NCI-H748 (cell line): ENCODE measurements around the gene SIRPD.

Experiments
- DNase-seq: peaks from one replicate; lab custom pipeline; 2025; ENCODE audit not compliant: unreplicated experiment; lab: John Stamatoyannopoulos, UW

Gene SIRPD

DNA sequence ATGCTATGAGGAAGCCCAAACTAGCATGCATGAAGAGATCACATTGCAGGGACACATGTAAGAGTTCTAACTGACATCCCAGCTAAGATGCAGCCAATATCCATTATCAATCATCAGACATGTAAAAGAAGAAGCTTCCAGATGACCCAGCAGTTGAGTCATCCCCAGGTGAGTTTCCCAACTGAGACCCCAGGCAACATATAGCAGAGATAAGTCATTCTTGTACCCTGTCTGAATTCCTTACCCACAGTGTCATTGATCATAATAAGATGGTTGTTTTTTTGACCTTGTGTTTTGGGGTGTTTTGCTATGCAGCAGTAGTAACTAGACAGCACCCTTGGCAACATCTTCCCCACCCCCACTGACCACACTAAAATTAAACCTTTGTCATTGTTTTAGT is 18.9 kb downstream of the SIRPD start:
- DNase-seq: no peak

DNA sequence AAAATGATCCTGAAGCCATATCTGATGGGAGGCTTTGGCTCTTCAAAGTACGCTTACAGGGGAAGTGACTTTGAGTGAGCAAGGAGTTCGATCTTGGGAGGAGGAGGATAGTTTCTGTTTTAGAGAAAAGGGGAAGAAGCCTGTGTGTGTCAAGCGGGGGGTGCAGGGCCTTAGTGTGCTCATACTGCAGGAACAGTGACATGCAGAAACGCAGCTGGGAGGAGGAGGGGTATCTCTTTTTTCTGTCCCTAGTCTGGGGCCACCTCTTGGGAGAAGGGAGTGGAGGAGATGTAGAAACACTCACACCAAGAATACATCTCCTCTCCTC is 19.8 kb downstream of the SIRPD start:
- DNase-seq: no peak

GRCh38 chr20:1536893-1537730 is 20.4 kb downstream of the SIRPD start:
- DNase-seq: no peak

- no peak for DNase-seq
Measured at GRCh38 chr20:1535420-1536175, 21.9 kb downstream of the SIRPD start.

DNA sequence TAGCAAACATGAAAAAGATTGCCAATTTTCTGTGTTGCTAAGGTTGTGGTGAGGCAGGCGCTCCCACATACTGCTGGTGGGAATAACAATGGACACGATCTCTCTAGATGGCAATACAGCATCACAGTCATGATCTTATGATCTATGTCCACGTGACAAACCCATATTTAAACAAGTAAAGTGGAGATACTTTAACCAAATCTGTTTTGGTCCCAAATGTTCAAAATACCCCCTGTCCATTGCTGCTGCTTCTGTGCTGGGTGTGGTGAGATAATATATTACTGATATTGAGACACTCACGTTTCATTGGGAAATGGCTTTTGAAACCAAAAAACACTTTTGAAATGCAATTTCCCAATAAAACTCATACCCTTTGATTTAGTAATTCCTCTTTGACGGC is 23.0 kb downstream of the SIRPD start:
- no peak for DNase-seq

DNA sequence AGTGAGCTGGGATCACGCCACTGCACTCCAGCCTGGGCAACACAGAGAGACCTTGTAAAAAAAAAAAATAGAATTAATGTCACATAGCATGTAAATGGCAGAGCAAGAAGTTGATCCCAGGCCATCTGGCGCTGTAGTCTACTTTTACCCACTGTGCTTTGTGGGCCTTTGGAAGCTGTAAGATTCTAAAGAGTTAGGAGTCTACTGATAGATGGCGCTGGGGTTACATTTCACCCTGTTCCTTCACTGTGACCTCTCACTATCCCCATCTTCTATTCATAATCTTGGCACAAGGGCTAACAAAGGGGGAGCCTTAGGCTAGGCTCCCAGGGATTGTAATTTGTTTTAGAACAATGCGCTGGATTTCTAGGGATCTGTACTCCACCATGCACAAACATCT is 24.4 kb downstream of the SIRPD start:
- no peak for DNase-seq

DNA sequence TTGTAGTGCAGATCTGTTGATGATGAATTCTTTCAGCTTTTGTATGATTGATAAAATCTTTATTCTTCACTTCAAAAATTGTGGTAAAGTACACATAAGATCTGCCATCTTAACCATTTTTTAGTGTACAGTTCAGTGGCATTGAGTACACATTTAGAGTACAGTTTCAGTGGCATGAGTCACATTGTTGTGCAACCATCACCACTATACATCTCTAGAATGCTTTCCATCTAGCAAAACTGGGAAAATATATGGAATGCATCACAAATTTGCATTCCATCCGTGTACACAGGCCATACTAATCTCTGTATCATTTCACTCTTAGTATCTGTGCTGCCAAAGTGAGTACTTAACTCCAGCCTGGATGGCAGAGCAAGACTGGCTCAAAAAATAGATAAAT is 28.7 kb downstream of the SIRPD start:
- no peak for DNase-seq

- DNase-seq: no peak
Measured at GRCh38 chr20:1527923-1528322, 29.6 kb downstream of the SIRPD start.

DNA sequence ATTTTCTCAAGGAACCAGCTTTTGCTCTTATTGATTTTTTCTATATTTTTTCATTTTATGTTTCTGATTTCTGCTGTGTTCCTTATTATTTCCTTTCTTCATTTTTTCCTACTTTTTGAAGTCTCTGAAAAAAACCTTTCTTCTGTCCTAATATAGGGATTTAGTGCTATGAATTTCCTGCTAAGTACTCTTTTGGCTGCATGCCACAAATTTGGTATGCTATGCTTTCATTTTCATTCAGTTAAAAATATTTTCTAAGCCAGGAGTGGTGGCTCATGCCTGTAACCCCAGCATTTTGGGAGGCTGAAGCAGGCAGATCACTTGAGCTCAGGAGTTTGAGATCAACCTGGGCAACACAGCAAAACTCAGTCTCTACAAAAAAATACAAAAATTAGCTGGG is 30.6 kb downstream of the SIRPD start:
- peak; percentile 32 for DNase-seq

DNA sequence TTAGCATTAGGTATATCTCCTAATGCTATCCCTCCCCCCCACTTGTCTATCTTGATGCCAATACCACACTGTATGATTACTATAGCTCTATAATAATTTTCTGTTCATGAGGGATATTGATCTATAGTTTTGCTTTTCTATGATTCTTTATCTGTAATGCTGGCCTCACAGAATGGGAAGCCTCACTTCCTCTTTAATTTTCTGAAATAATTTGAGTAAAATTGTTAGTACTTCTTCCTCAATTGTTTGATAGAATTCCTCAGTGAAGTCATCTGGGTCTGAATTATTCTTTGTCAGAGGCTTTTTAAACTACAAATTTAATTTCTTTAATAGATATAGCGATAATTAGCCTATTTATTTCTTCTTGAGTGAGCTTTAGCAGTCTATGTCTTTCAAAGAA is 31.2 kb downstream of the SIRPD start:
- DNase-seq: no peak

DNA sequence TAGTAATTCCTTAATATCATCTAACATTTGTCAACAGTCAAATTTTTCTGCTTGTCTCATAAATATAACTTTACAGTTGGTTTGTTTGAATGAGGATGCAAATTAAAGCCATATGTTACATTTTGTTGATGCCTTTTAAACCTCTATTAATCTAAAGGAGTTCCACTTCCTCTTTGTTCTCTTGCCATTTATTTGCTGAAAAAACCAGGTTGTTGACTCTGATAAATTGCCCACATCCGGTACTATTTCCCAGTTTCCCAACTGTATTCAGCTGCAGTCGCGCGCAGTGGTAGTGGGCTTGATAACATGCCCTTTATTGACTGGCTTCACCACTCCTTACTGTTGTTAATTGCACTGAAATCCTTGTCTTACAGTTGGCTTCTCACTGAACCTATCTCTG is 33.5 kb downstream of the SIRPD start:
- DNase-seq: peak; percentile 99

- DNase-seq: no peak
Measured at GRCh38 chr20:1517010-1517409, 40.5 kb downstream of the SIRPD start.

DNA sequence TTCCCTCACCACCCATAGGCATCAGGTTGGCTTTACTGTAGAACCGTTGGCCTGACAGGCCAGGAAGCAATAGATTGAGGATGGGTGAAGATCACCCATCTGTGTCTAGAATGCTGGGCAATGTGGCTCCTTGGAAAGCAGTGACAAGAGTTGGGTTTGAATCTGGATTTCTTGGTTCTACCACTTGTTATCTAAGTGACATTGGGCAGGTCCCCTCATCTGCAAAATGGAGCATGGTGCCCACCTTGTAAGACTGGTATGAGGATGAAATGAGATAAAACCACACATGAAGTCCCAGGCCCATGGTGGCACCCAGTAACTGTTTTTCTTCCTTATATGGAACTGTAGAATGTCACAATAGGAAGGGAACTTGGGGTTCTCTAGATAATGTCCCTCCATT is 43.7 kb downstream of the SIRPD start:
- no peak for DNase-seq

DNA sequence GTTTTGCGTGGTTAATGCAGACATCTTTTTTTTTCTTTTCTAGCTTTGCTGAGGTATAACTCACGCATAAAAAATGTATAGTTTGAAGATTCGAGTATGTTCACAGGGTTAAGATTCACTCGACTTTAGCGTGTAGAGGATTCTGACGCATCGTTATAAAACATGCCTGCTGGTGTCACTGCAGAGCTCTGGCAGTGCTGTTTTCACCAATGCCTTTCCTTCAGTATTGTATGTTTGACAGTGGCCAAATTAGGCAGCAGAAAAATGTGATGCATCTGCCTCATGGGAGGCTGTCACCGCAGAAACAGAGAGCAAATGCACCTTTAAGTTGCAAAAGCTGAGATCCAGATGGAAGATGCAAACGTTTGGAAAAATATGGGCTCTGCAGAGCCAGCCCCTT is 48.3 kb downstream of the SIRPD start:
- peak; percentile 68 for DNase-seq

- DNase-seq: no peak
Measured at GRCh38 chr20:1508574-1508973, 48.9 kb downstream of the SIRPD start.

DNA sequence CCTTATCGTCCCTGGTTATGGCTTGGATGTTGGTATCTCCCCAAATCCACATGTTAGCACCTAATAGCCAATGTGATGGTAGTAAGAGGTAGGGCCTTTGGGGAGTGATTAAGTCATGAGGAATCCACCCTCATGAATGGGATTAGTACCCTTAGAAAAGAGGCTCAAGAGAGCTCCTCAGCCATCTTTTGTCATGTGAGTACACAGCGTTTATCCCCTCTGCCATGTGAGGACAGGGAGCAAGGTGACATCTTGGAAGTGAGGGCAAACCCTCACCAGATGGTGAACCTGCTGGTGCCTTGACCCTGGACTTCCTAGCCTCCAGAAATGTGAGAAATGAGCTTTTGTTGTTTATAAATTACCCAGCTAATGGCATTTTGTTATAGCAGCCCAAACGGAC is 50.2 kb downstream of the SIRPD start:
- no peak for DNase-seq

GRCh38 chr20:1505871-1506270 is 51.6 kb downstream of the SIRPD start:
- DNase-seq: no peak

DNA sequence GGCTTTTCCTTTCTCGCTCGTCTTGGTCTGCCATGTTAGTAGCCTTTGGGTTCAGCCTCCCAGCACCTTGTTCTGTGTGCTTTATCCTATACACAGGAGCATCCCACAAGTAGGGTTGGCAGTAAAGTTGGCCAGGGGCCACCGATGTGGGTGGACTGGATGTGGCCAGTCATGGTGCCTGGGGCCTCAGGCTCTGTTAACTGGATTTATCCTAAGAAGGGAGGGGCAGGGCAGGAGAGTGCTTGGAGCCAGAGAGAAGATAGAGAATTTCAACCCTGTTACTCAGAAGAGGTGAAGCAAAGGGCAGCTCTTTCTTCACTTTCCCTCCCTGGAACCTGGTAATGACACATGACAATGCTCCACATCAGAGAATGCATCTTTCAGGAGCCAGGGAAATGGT is 52.1 kb downstream of the SIRPD start:
- DNase-seq: no peak

DNA sequence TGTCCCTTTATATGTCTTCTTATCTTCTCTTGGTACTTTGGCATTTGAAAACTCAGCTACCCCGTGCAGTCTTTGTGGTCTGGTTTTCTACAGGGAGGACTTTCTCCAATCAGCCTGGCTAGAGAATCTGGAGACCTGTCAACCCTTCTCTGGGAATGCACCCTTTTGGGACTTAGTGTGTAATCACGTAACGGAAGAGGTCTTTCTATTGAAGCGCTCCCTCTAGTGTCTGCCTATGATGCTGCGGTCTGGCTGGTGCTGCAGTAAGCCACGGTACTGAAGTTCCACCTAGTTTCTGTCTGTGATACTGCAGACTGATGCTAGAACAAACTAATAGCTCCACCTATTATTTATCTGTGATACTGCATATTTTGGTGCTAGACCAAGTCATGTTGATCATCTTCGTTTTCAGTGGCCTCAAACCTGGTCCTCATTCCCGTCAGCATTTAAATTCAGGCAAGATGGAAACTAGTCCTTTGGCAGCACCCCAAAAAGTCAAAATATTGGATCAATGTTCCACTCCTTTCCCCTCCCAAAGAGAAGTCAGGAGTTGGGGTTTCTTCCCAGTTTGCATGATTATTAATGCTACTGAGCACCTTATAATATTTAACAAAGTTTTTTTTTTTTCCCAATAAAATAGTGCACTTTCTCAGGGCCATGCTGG is 53.8 kb downstream of the SIRPD start:
- DNase-seq: peak; percentile 91

- no peak for DNase-seq
Measured at GRCh38 chr20:1500496-1500895, 57.0 kb downstream of the SIRPD start.

GRCh38 chr20:1499528-1500420 is 57.7 kb downstream of the SIRPD start:
- no peak for DNase-seq
